Measurements from ENCODE around the gene PRR19.

DNA sequence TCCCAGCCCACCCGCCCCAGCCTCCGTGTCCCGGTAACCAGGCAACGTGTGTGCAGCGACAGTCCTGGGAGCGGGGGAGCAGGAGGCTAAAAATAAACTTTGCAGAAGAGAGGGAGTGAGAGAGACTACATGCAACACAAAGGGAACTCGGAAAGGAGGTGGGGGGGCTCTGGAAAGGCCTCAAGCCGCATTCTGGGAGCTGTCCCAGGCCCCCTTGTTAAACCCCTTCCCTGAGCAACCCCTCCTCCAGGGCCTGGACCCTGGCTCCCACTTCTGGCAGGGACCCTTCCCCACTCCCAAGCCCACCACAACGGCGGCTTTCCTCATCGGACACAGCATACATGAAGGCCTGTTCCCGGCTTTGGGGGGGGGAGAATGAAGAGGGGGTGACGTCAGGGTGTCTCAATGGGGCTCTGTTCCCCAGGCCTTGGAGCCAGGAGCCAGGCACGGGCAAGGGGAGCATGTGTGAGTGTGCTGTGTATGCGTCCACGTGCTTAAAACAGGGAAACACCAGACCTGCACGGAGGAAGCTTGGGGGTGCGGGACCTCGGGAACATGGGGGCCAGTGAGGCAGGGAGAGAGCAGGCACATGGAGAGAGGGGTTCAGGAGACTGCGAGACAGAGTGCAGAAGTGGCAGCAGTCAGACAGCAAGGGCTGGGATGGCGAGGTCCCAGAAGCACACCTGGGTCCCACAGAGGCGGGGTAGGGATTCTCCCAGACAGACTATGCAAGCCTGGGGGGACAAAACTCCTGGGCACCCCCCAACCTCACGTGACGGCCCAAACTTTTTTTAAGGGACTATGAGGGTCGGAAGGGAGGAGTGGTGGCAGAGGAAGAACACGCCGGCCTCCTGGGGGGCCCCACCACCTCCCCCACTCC is 49.3 kb upstream of the PRR19 start:
- TF ChIP-seq POLR2A (IDR thresholded peaks at IDR 0.05; ENCODE audit: low read length): no peak
- TF ChIP-seq GATA1 (IDR thresholded peaks at IDR 0.05; ENCODE audit: low read depth, low read length): no peak
